ENCODE results near the gene FAM210A. TPM values are rescaled to one million over a fixed set of nuclear protein-coding genes. Genes with fewer than 3 reads are reported as not detected.

The FAM210A gene
- total RNA-seq, 1 donor from 2014 or later: 52.9 TPM

- H3K4me1 ChIP-seq: peaks cover 21% of the 10 kb centered on the region
- DNase-seq: no peak
- TF ChIP-seq CTCF (IDR thresholded peaks at IDR 0.05; ENCODE audit: borderline replicate concordance): no peak
- no peak overlapping the region for H3K27ac ChIP-seq (replicated peaks)
- H3K4me3 ChIP-seq: no peak overlapping the region
- no peaks in the 10 kb centered on the region for H3K9me3 ChIP-seq (replicated peaks)
- H3K27me3 ChIP-seq (ENCODE audit: low read depth): no peaks in the 10 kb centered on the region
- peaks cover 4% of the 10 kb centered on the region for H3K36me3 ChIP-seq
- intact Hi-C loops (cut with micrococcal nuclease): no loop called here
Measured at GRCh38 chr18:13620818-13621445, 105.4 kb downstream of the FAM210A start.

GRCh38 chr18:13620206-13620672 is 106.1 kb downstream of the FAM210A start:
- no peak for TF ChIP-seq CTCF (IDR thresholded peaks at IDR 0.05; ENCODE audit: borderline replicate concordance)
- H3K4me3 ChIP-seq: no peak overlapping the region
- peaks cover 26% of the 10 kb centered on the region for H3K4me1 ChIP-seq
- DNase-seq: no peak
- intact Hi-C loops (cut with micrococcal nuclease): no loop called here
- no peaks in the 10 kb centered on the region for H3K27me3 ChIP-seq (ENCODE audit: low read depth)
- peaks cover 4% of the 10 kb centered on the region for H3K36me3 ChIP-seq
- H3K9me3 ChIP-seq (replicated peaks): no peaks in the 10 kb centered on the region
- no peak overlapping the region for H3K27ac ChIP-seq (replicated peaks)

GRCh38 chr18:13619505-13620205 is 106.7 kb downstream of the FAM210A start:
- Histone ChIP-seq H3K27me3 (ENCODE audit: low read depth) (no peaks in the 10 kb centered on the region), H3K36me3 (peaks cover 4% of the 10 kb centered on the region), H3K4me1 (peaks cover 32% of the 10 kb centered on the region), H3K4me3 (no peak overlapping the region), H3K9me3 (replicated peaks) (no peaks in the 10 kb centered on the region), H3K27ac (replicated peaks) (no peak overlapping the region)
- intact Hi-C loops (cut with micrococcal nuclease): no loop called here
- no peak for TF ChIP-seq CTCF (IDR thresholded peaks at IDR 0.05; ENCODE audit: borderline replicate concordance)
- no peak for DNase-seq

- intact Hi-C loops (cut with micrococcal nuclease): no loop called here
- Histone ChIP-seq H3K27ac (replicated peaks) (no peak overlapping the region), H3K9me3 (replicated peaks) (no peaks in the 10 kb centered on the region)
Measured at GRCh38 chr18:13618760-13619438, 107.5 kb downstream of the FAM210A start.

More at GRCh38 chr18:13618760-13619438, 107.5 kb downstream of the FAM210A start:
- DNase-seq: no peak
- TF ChIP-seq CTCF (IDR thresholded peaks at IDR 0.05; ENCODE audit: borderline replicate concordance): no peak
- Histone ChIP-seq H3K27me3 (ENCODE audit: low read depth) (no peaks in the 10 kb centered on the region), H3K36me3 (peaks cover 4% of the 10 kb centered on the region), H3K4me1 (peaks cover 40% of the 10 kb centered on the region), H3K4me3 (no peak overlapping the region)
